A549 (cell line): ENCODE measurements around the gene HNRNPA0.

ENCODE experiments used
- CTCF ChIP-seq: fragments of >200 bp; sonication (Bioruptor Twin); formaldehyde crosslinking; IDR thresholded peaks from 3 replicates; pipeline ENCODE4 v1.5.1; 2016
- ESRRA ChIP-seq: fragments of 150-350 bp; IDR thresholded peaks from 2 replicates; pipeline ENCODE4 v1.6.1; 2014; ENCODE audit warnings: mild to moderate bottlenecking, low read length, borderline replicate concordance

DNA sequence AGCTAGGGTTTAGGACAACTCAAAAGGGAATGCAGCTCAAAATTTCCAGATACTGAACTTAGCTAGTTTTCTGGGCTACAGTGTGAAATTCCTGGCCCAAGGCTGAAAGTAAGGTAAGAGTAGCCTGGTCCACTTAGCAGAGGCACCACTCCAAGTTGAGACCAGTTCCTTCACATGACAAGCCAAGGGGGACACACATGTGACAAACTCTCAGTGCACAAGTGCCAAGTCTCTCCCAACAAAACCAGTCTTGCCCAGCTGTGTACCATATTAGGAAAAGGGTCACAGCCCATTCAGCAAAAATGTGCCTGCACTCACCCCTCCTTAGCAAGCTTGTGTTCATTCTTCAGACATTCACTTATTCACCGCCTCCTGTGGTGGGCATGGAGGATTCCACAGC, 46.1 kb downstream of the HNRNPA0 start:
- TF ChIP-seq CTCF (no peak), ESRRA (no peak)
